ENCODE results near the gene SGCG.
"Not testable (repeated sequence)": the region's sequence is repeated elsewhere in the genome, so short reads cannot be mapped to it uniquely, and the experiment has no call there.

- not testable (repeated sequence) for TF ChIP-seq POLR2A (IDR thresholded peaks at IDR 0.05; ENCODE audit: low read depth, low read length); RFX5 (IDR thresholded peaks at IDR 0.05; ENCODE audit: low read depth, low read length); CTCF (conservative IDR thresholded peaks at IDR 0.05; ENCODE audit: low read depth, low read length); CHD1 (IDR thresholded peaks at IDR 0.05; ENCODE audit: low read depth, low read length); MXI1 (IDR thresholded peaks at IDR 0.05; ENCODE audit: borderline replicate concordance, low read depth, low read length); RAD21 (IDR thresholded peaks at IDR 0.05; ENCODE audit: low read length); MAZ (IDR thresholded peaks at IDR 0.05; ENCODE audit: borderline replicate concordance, low read depth, low read length); MAFK (IDR thresholded peaks at IDR 0.05; ENCODE audit: low read depth, low read length); CEBPB (IDR thresholded peaks at IDR 0.05; ENCODE audit: low read depth, low read length); USF2 (IDR thresholded peaks at IDR 0.05; ENCODE audit: low read depth, low read length); SMC3 (IDR thresholded peaks at IDR 0.05; ENCODE audit: low read depth, low read length); BHLHE40 (IDR thresholded peaks at IDR 0.05; ENCODE audit: low read depth, low read length); NFE2L2 (IDR thresholded peaks at IDR 0.05; ENCODE audit: low read depth, low read length)
Measured at GRCh38 chr13:23248410-23248809, 67.6 kb downstream of the SGCG start.
